ENCODE results near the gene FOXP1. TPM values are rescaled to one million over a fixed set of nuclear protein-coding genes. Genes with fewer than 3 reads are reported as not detected.

FOXP1 gene
- total RNA-seq, 4 donors from 2014 or later, result 13.2 to 46.6 (median 29.2) TPM

GRCh38 chr3:71614869-71615268, 31.3 kb upstream of the FOXP1 start:
- DNase-seq (no peak), ATAC-seq (no peak)
- H3K27ac ChIP-seq, result no peak overlapping the region
- H3K27me3 ChIP-seq, result no peaks in the 10 kb centered on the region
- no peaks in the 10 kb centered on the region for H3K36me3 ChIP-seq
- in situ Hi-C loops (cut with MboI; ENCODE audit: low sequenced_read_pairs in 4 of 4), result loop anchor here in 2 of 4 donors (25.0 kb wide), 1 partner anchor 1078 kb away; no protein-coding TSS in a partner anchor
- intact Hi-C loops (cut with DNase I; ENCODE audit: low total_unique reads), result no loop called here
- H3K9me3 ChIP-seq, result no peaks in the 10 kb centered on the region
- H3K4me1 ChIP-seq, result no peaks in the 10 kb centered on the region
- no peak overlapping the region for H3K4me3 ChIP-seq
- TF ChIP-seq CTCF (IDR thresholded peaks at IDR 0.05 in 4 of 5, conservative IDR thresholded peaks at IDR 0.05 in 1 of 5), result no peak
- no peak for TF ChIP-seq POLR2A (IDR thresholded peaks at IDR 0.05)

- no peaks in the 10 kb centered on the region for H3K9me3 ChIP-seq
- no peaks in the 10 kb centered on the region for H3K36me3 ChIP-seq
- in situ Hi-C loops (cut with MboI; ENCODE audit: low sequenced_read_pairs in 4 of 4), result loop anchor here in 2 of 4 donors (25.0 kb wide), 1 partner anchor 1077 kb away; no protein-coding TSS in a partner anchor
- ATAC-seq (no peak), DNase-seq (no peak)
- H3K27ac ChIP-seq, result no peak overlapping the region
- TF ChIP-seq POLR2A (IDR thresholded peaks at IDR 0.05) (no peak), CTCF (IDR thresholded peaks at IDR 0.05 in 4 of 5, conservative IDR thresholded peaks at IDR 0.05 in 1 of 5) (no peak)
- no peaks in the 10 kb centered on the region for H3K27me3 ChIP-seq
- intact Hi-C loops (cut with DNase I; ENCODE audit: low total_unique reads), result no loop called here
- no peaks in the 10 kb centered on the region for H3K4me1 ChIP-seq
- no peak overlapping the region for H3K4me3 ChIP-seq
Measured at GRCh38 chr3:71614426-71614825, 30.9 kb upstream of the FOXP1 start.

GRCh38 chr3:71611099-71611498, 27.6 kb upstream of the FOXP1 start:
- ATAC-seq, result no peak
- H3K27ac ChIP-seq, result no peak overlapping the region
- intact Hi-C loops (cut with DNase I; ENCODE audit: low total_unique reads), result no loop called here
- H3K4me1 ChIP-seq, result no peaks in the 10 kb centered on the region
- H3K36me3 ChIP-seq, result no peaks in the 10 kb centered on the region
- in situ Hi-C loops (cut with MboI; ENCODE audit: low sequenced_read_pairs in 4 of 4), result loop anchor here in 2 of 4 donors (25.0 kb wide), 1 partner anchor 1074 kb away; no protein-coding TSS in a partner anchor
- H3K9me3 ChIP-seq, result no peaks in the 10 kb centered on the region
- no peak overlapping the region for H3K4me3 ChIP-seq
- no peak for DNase-seq
- no peaks in the 10 kb centered on the region for H3K27me3 ChIP-seq
- no peak for TF ChIP-seq POLR2A (IDR thresholded peaks at IDR 0.05)
- TF ChIP-seq CTCF (IDR thresholded peaks at IDR 0.05 in 4 of 5, conservative IDR thresholded peaks at IDR 0.05 in 1 of 5), result no peak

GRCh38 chr3:71607364-71607763, 23.8 kb upstream of the FOXP1 start:
- in situ Hi-C loops (cut with MboI; ENCODE audit: low sequenced_read_pairs in 4 of 4) (loop anchor here in 2 of 4 donors (25.0 kb wide), 1 partner anchor 1070 kb away; no protein-coding TSS in a partner anchor), intact Hi-C loops (cut with DNase I; ENCODE audit: low total_unique reads) (no loop called here)
- Histone ChIP-seq H3K9me3 (no peaks in the 10 kb centered on the region), H3K27ac (no peak overlapping the region), H3K4me3 (no peak overlapping the region), H3K36me3 (no peaks in the 10 kb centered on the region), H3K27me3 (no peaks in the 10 kb centered on the region), H3K4me1 (no peaks in the 10 kb centered on the region)
- TF ChIP-seq POLR2A (IDR thresholded peaks at IDR 0.05) (no peak), CTCF (IDR thresholded peaks at IDR 0.05 in 4 of 5, conservative IDR thresholded peaks at IDR 0.05 in 1 of 5) (no peak)
- ATAC-seq (no peak), DNase-seq (no peak)

- in situ Hi-C loops (cut with MboI; ENCODE audit: low sequenced_read_pairs in 4 of 4) (loop anchor here in 2 of 4 donors (25.0 kb wide), 1 partner anchor 1069 kb away; no protein-coding TSS in a partner anchor), intact Hi-C loops (cut with DNase I; ENCODE audit: low total_unique reads) (no loop called here)
- H3K4me3 ChIP-seq, result no peak overlapping the region
- H3K27me3 ChIP-seq, result no peaks in the 10 kb centered on the region
- ATAC-seq, result no peak
- TF ChIP-seq CTCF (IDR thresholded peaks at IDR 0.05 in 4 of 5, conservative IDR thresholded peaks at IDR 0.05 in 1 of 5), result no peak
- no peaks in the 10 kb centered on the region for H3K4me1 ChIP-seq
- DNase-seq, result no peak
- H3K27ac ChIP-seq, result no peak overlapping the region
- no peaks in the 10 kb centered on the region for H3K36me3 ChIP-seq
- no peaks in the 10 kb centered on the region for H3K9me3 ChIP-seq
Measured at GRCh38 chr3:71606582-71606981, 23.1 kb upstream of the FOXP1 start.
